Activated effector memory CD4-positive, alpha-beta T cell treated with Interleukin-2 at 50 U/mL for 16 hours (primary cell): Measurements from ENCODE around the gene LHX3.
"Not testable (repeated sequence)": the region's sequence is repeated elsewhere in the genome, so short reads cannot be mapped to it uniquely, and the experiment has no call there.

ENCODE experiments used
- DNase-seq: peaks from one replicate; pipeline ENCODE4 v3.0.0-alpha.2; 2020

LHX3 gene

GRCh38 chr9:136151214-136151804 is 53.6 kb downstream of the LHX3 start:
- no peak for DNase-seq

DNA sequence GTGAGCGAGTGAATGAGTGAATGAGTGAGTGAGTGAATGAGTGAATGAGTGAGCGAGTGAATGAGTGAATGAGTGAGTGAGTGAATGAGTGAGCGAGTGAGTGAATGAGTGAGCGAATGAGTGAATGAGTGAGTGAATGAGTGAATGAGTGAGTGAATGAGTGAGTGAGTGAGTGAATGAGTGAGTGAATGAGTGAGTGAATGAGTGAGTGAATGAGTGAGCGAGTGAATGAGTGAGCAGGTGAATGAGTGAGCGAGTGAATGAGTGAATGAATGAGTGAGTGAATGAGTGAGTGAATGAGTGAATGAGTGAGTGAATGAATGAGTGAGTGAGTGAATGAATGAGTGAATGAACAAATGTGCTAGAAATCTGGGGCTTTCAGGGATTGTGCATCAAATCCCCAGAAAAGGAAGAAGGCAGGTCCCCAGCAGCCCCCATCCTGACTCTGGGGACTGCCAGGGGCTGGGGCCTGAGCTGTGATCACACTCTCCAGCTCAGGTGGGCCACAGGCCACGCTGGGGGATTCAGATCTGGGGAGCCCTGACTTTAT is 54.2 kb downstream of the LHX3 start:
- not testable (repeated sequence) for DNase-seq

GRCh38 chr9:136149853-136150252 is 55.1 kb downstream of the LHX3 start:
- no peak for DNase-seq

DNA sequence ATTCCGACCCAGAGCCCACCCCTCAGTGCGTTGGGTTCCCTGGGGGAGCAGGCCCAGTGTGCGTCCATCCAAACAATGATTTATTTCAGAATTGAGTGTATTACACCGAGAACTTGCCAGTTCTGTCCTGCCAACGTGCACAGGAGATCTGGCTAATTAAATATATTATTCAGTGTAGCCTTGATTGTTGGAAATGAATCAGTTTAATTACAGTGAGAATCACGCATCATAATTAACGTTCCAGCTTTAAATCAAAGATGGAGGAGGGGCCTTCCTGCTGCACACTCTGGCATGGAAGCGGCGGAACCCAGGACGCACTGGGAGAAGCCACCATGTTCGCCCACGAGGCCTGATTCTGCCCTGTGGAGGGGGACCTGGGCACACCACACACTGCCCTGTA is 55.6 kb downstream of the LHX3 start:
- DNase-seq = no peak

DNA sequence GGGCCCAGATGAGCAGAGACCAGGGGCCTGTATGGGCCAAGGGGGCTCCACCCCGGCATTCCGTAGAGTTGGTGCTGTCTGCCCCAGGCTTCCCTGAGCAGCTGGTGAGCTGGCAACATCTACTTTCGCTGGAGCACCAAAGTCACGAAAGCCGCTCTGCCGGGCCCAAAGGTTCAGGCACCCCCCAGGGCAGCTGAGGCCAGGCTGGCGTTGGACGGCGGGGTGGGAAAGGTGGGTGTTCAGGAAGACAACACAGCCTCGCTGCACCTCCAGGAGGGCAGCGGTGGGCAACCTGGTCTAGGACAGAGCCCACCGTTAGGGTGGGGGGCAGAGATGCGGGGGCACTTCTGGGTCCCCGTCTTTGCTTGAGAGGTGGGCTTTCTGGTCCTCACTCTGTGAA is 56.2 kb downstream of the LHX3 start:
- DNase-seq = no peak

DNA sequence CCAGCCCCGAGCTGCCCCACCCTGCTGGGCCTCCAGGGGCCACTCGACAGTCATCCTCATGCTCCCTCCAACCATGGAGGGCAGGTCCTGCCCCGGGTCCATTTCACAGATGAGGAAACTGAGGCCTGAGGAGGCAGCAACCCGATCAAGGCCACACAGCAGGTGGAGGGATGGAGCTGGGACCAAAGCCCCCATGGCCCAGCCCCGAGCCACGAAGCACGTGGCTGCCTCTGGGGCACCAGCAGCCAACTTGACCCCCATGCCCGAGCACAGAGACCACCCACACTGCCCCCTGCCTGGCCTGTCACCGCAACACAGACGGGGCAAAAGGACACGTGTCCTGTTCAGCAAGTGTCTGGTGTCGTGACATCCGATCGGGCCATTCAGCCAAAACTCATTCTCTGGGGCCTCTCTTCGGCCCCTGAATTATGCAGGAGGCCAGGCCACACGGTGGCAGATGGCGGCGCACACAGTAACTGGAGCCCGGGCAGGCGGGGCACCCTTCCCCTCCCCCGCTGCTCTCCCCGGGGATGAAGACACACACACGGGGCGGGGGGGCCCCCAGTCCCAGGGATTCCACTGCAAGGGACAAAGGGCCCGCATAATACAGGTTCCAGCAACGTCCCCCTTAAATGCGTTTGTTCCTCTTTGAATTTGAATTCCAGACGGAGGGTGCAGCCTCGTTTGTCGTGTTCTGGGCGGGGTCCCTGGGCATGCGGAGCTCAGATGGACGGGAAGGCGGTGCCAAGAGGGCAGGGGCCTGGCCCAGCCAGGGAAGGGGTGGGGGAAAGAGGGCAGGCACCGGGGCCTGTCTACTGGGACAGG is 56.8 kb downstream of the LHX3 start:
- no peak for DNase-seq

GRCh38 chr9:136147038-136147889 is 57.7 kb downstream of the LHX3 start:
- no peak for DNase-seq
